Lower lobe of right lung (tissue), 2 donors: ENCODE results near the gene RWDD1. TPM values are rescaled to one million over a fixed set of nuclear protein-coding genes. Genes with fewer than 3 reads are reported as not detected.
A peak's percentile ranks its signal among the peaks of the same experiment; 100 is the strongest.

Source experiments
- ATAC-seq, 2 donors: fragments of 200-7000 bp; cut with Tn5 transposase; one replicate each; pipeline ENCODE4 v1.9.1; 2020 to 2022; ENCODE audit warnings: mild to moderate bottlenecking in 2 of 2, moderate library complexity in 2 of 2
- DNase-seq: peaks from one replicate; pipeline ENCODE4 v3.0.0-alpha.2; 2020
- H3K27ac ChIP-seq: fragments of 200-600 bp; one replicate; pipeline ENCODE4 v1.8.0; 2022
- H3K27me3 ChIP-seq: fragments of 200-600 bp; one replicate; pipeline ENCODE4 v1.8.0; 2022; ENCODE audit warnings: low read depth
- H3K36me3 ChIP-seq: fragments of 200-600 bp; one replicate; pipeline ENCODE4 v1.8.0; 2022; ENCODE audit warnings: mild to moderate bottlenecking
- H3K4me1 ChIP-seq: fragments of 200-600 bp; one replicate; pipeline ENCODE4 v1.8.0; 2022
- H3K4me3 ChIP-seq: fragments of 200-600 bp; one replicate; pipeline ENCODE4 v1.8.0; 2022; ENCODE audit warnings: mild to moderate bottlenecking
- H3K9me3 ChIP-seq: fragments of 200-600 bp; one replicate; pipeline ENCODE4 v1.8.0; 2022
- intact Hi-C: fragments of 100-400 bp; cut with DNase I; formaldehyde crosslinking; loops from one replicate; pipeline ENCODE4 v1.11.0; 2022
- total RNA-seq: library from RNA; stranded (reverse); fragmentation: NEBNext Ultra II Directional; extraction: Animal tissue kit (Norgen Biotek cat#: 25700); gene quantifications from one replicate; pipeline ENCODE4 v1.2.1, GENCODE V29; 2021
- TF ChIP-seq, protein P1 (sequence below): fragments of 200-600 bp; IDR thresholded peaks from one replicate; pipeline ENCODE4 v1.8.0; 2022; ENCODE audit warnings: antibody characterized with exemption, mild to moderate bottlenecking
- donor health status: DM: no; HTN: yes; CAD: no; lungs with severe emphysema.

RWDD1 gene
- total RNA-seq, 1 donor from 2014 or later = 35.9 TPM

- H3K27ac ChIP-seq = no peak overlapping the region
- TF ChIP-seq, protein P1, sequence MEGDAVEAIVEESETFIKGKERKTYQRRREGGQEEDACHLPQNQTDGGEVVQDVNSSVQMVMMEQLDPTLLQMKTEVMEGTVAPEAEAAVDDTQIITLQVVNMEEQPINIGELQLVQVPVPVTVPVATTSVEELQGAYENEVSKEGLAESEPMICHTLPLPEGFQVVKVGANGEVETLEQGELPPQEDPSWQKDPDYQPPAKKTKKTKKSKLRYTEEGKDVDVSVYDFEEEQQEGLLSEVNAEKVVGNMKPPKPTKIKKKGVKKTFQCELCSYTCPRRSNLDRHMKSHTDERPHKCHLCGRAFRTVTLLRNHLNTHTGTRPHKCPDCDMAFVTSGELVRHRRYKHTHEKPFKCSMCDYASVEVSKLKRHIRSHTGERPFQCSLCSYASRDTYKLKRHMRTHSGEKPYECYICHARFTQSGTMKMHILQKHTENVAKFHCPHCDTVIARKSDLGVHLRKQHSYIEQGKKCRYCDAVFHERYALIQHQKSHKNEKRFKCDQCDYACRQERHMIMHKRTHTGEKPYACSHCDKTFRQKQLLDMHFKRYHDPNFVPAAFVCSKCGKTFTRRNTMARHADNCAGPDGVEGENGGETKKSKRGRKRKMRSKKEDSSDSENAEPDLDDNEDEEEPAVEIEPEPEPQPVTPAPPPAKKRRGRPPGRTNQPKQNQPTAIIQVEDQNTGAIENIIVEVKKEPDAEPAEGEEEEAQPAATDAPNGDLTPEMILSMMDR = no peak
- peaks cover 9% of the 10 kb centered on the region for H3K4me1 ChIP-seq
- peak overlapping the region; percentile 43 for H3K4me3 ChIP-seq
- ATAC-seq = peak; percentile 47 to 58
- peak; percentile 51 for DNase-seq
- no peaks in the 10 kb centered on the region for H3K9me3 ChIP-seq
- no peaks in the 10 kb centered on the region for H3K27me3 ChIP-seq
- intact Hi-C loops = no loop called here
- no peaks in the 10 kb centered on the region for H3K36me3 ChIP-seq
These were observed 6.1 kb upstream of the RWDD1 start for GRCh38 chr6:116564921-116565872.

- intact Hi-C loops = no loop called here
- ATAC-seq (no peak), DNase-seq (no peak)
- TF ChIP-seq, protein P1 = no peak
- Histone ChIP-seq H3K4me1 (peaks cover 18% of the 10 kb centered on the region), H3K27ac (no peak overlapping the region), H3K9me3 (no peaks in the 10 kb centered on the region), H3K4me3 (no peak overlapping the region), H3K27me3 (no peaks in the 10 kb centered on the region), H3K36me3 (no peaks in the 10 kb centered on the region)
These were observed 3.2 kb upstream of the RWDD1 start for GRCh38 chr6:116568111-116568510.

DNA sequence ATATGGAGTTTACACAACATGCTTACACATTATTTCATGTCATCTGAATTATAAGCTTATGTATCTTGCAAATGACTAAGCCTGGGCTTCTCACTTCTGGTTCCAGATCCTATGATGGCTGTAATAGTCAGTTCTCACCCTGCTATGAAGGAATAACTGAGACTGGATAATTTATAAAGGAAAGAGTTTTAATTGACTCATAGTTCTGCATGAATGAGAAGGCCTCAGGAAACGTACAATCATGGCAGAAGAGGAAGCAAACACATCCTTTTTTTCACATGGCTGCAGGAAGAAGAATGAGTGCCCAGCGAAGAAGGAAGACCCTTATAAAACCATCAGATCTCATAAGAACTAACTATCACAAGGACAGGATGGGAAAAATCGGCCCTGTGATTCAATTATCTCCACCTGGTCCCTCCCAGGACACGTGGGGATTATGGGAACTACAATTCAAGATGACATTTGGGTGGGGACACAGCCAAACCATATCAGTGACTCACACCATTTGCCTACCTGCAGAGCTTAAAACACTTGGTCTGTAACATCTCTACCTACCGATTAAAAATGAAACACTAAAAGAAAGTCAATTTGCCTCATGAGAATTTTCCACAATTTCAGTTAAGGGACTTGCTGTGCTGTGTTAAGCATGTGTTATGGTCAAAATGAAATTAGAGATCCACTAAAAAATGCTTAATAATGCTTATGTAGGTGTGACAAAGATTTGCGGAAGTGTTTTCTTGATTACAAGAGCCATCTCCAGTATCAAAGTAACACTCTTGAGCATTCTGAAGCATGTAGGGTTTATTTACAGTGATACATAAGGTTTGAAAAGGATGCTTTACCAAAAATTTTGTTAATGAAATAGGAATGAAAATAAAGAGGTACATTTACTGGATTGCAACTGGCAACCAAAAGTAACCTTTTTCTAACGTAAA lies 2.2 kb upstream of the RWDD1 start:
- Histone ChIP-seq H3K27ac (no peak overlapping the region), H3K36me3 (peaks cover 2% of the 10 kb centered on the region), H3K4me1 (peaks cover 24% of the 10 kb centered on the region), H3K4me3 (no peak overlapping the region), H3K27me3 (no peaks in the 10 kb centered on the region), H3K9me3 (no peaks in the 10 kb centered on the region)
- DNase-seq = no peak
- ATAC-seq = no peak
- intact Hi-C loops = no loop called here
- TF ChIP-seq, protein P1 = no peak

DNA sequence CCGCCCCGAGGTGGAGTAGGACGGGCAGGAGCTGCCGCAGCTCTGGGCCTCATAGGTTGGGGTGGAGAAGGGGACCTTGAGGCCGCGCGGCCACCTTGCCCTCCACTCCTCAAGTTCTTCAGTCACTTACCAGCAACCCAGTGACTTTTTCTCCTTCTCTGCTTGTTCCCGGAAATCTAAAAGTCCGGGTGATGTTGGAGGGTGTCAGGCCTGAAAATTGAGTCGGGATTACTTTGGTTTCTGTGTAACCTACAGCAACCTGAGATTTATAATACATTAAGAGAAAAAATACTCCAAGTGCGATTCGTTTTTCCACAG lies 338 bp downstream of the RWDD1 start:
- Histone ChIP-seq H3K27ac (peak overlapping the region; percentile 94), H3K9me3 (no peaks in the 10 kb centered on the region), H3K4me3 (peak overlapping the region; percentile 84), H3K4me1 (peaks cover 24% of the 10 kb centered on the region), H3K36me3 (peaks cover 18% of the 10 kb centered on the region), H3K27me3 (no peaks in the 10 kb centered on the region)
- ATAC-seq = peak; percentile 70 to 75
- no peak for DNase-seq
- intact Hi-C loops = no loop called here
- TF ChIP-seq, protein P1 = no peak

DNA sequence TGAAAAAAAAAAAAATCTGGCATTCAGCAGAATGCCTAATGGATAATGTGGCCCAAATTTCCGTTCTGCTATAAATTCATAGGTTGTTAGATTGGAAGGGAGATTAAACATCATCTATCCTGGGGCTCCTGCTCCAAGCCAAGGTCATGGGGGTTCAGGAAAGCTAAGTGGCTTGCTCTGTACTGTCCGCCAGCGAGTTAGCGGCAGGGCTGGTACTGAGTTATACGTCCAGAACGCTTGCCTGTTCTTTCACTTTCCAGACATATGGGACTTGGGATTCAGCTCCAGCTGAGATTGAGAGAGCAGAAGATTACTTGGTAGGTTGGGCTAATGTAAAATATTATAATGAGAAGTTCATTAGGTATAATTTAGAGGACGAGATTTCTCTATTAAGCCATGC lies 858 bp downstream of the RWDD1 start:
- peak in 1 of 2 donors; percentile 57 for ATAC-seq
- peak overlapping the region; percentile 84 for H3K4me3 ChIP-seq
- H3K27me3 ChIP-seq = no peaks in the 10 kb centered on the region
- intact Hi-C loops = no loop called here
- DNase-seq = no peak
- no peaks in the 10 kb centered on the region for H3K9me3 ChIP-seq
- peak overlapping the region; percentile 94 for H3K27ac ChIP-seq
- peaks cover 23% of the 10 kb centered on the region for H3K36me3 ChIP-seq
- peaks cover 24% of the 10 kb centered on the region for H3K4me1 ChIP-seq
- TF ChIP-seq, protein P1 = no peak
